ACC112 (cell line): ENCODE results near the gene MLLT3.

Experiments used
- H2AFZ ChIP-seq: fragments of 200-600 bp; sonication (generic); one replicate; pipeline ENCODE4 v1.6.0; 2017; ENCODE audit warnings: antibody characterized with exemption, low read length; ENCODE audit not compliant: unreplicated experiment
- H3K27ac ChIP-seq: fragments of 200-600 bp; sonication (generic); 2 replicates; pipeline ENCODE4 v1.5.1; 2014; ENCODE audit warnings: low read depth, mild to moderate bottlenecking, antibody characterized with exemption, low read length, moderate library complexity
- H3K27me3 ChIP-seq: fragments of 200-600 bp; sonication (generic); 2 replicates; pipeline ENCODE4 v1.6.1; 2014; ENCODE audit warnings: mild to moderate bottlenecking, antibody characterized with exemption, low read length, moderate library complexity, mixed read lengths; ENCODE audit not compliant: insufficient read depth
- H3K36me3 ChIP-seq: fragments of 200-600 bp; sonication (generic); 2 replicates; pipeline ENCODE4 v1.6.1; 2016; ENCODE audit warnings: mild to moderate bottlenecking, antibody characterized with exemption, low read length, moderate library complexity, mixed read lengths; ENCODE audit not compliant: insufficient read depth
- H3K4me1 ChIP-seq: fragments of 200-600 bp; sonication (generic); one replicate; pipeline ENCODE4 v1.6.1; 2016; ENCODE audit warnings: low read length, mixed read lengths; ENCODE audit not compliant: insufficient read depth, unreplicated experiment, control insufficient read depth
- H3K4me3 ChIP-seq: fragments of 200-600 bp; sonication (generic); 2 replicates; pipeline ENCODE4 v1.5.1; 2014; ENCODE audit warnings: mild to moderate bottlenecking, low read depth, low read length
- H3K79me2 ChIP-seq: fragments of 200-600 bp; sonication (generic); one replicate; pipeline ENCODE4 v1.6.0; 2016; ENCODE audit warnings: low read length; ENCODE audit not compliant: control insufficient read depth, unreplicated experiment, insufficient read depth

Gene MLLT3

DNA sequence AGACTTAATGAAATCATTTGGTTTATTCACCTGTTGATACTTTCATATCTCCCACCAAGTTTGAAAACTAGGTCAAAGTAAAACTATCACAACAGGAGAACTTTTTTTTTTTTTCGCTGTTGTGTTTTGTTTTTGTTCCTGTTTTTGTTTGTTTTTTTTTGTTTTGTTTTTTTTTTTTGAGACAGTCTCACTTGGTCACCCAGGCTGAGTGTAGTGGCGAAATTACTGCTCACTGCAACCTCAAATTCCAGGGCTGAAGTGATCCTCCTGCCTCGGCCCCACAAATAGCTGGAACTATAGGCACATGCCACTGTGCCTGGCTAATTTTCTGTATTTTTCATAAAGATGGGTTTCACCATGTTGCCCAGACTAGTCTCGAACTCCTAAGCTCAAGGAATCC is 49.3 kb downstream of the MLLT3 start:
- Histone ChIP-seq H3K27me3 (no peaks in the 10 kb centered on the region), H3K79me2 (peaks cover 18% of the 10 kb centered on the region), H3K4me3 (no peak overlapping the region), H3K4me1 (peaks cover 21% of the 10 kb centered on the region), H2AFZ (no peak overlapping the region), H3K36me3 (0 out of 2 replicates have a peak, but pooled peaks cover 4% of the 10 kb centered on the region), H3K27ac (no peak overlapping the region)

DNA sequence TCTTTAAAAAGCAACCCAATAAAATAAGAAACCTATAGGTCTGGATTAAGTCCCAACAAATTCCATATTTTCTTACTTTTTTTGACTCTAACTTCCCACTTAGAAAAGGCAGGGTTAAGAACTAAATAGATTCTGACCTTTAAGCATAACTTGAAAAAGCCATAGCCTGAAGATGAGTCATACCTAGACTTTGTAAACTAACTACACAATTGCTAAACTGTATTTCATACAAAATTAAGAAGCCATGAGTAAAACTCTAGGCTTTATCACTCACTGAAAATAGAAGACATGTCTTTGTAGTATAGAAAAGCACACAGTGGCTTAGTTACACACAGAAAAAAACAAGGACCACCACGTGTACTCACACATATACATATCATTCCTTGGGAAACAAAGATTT is 51.5 kb downstream of the MLLT3 start:
- Histone ChIP-seq H3K4me1 (peaks cover 21% of the 10 kb centered on the region), H3K4me3 (peak overlapping the region; percentile 53), H3K79me2 (peaks cover 18% of the 10 kb centered on the region), H2AFZ (no peak overlapping the region), H3K27me3 (no peaks in the 10 kb centered on the region), H3K27ac (peak overlapping the region; percentile 81), H3K36me3 (no peaks in the 10 kb centered on the region)

DNA sequence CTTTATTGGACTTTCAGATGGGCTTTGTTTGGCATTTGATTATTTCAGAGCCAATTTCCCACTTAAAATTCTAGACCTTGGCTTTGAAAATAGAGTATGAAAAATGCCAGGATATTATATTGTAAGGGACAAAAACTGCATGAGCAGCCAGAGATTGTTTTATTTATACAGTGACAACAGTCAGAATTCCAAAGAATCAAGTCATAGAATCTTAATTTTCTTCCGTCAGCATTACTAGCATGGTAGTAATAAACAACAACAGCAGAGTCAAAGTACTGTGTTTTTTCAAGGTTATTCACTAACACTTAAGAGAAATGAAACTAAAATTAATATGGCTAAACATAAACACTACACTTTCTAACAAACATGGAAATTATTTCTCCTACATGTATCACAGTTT is 52.2 kb downstream of the MLLT3 start:
- Histone ChIP-seq H3K4me1 (peaks cover 21% of the 10 kb centered on the region), H3K27ac (peak overlapping the region; percentile 81), H2AFZ (no peak overlapping the region), H3K79me2 (peaks cover 18% of the 10 kb centered on the region), H3K27me3 (no peaks in the 10 kb centered on the region), H3K4me3 (peak overlapping the region; percentile 53), H3K36me3 (no peaks in the 10 kb centered on the region)

DNA sequence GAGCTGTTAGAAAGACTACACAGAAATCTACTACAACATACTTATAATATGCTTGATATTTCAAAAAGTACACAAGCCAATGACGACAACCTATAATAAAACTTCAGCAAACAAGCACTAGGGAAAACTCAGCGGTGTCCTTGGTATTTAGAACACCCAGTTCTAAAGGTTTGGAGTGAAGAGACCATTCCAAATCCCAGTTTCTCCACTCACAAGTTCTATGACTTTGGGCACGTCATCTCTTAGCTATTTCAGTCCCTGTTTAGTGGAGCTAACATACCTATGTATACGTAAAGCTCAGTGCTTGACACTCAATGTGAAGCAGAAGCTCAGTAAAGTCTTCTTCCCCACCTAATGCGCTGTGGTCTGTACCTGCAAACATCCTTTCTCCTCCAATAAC is 52.8 kb downstream of the MLLT3 start:
- Histone ChIP-seq H3K36me3 (no peaks in the 10 kb centered on the region), H3K4me3 (peak overlapping the region; percentile 53; the same call in 1 of the 2 replicates), H3K79me2 (peaks cover 18% of the 10 kb centered on the region), H3K27ac (no peak overlapping the region), H2AFZ (no peak overlapping the region), H3K27me3 (no peaks in the 10 kb centered on the region), H3K4me1 (peaks cover 21% of the 10 kb centered on the region)

DNA sequence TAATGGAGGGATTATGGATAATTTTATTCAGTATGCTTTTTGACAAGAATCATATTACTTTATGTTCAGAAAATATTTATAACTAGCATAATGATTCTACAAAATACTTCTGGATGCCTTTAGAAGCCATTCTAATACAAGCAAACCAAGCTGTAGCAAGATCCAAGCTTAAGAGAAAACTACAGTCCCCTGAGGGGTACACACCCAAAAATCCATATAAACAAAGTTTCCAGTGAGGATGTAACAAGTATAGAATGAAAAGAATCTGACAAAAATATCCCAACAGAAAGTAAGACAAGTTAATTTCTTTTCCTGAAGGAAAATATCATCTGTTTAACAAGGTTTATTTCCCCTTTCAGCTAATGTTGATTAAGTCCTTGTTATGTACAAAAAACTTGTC is 53.9 kb downstream of the MLLT3 start:
- peaks cover 18% of the 10 kb centered on the region for H3K79me2 ChIP-seq
- no peaks in the 10 kb centered on the region for H3K27me3 ChIP-seq
- H3K4me1 ChIP-seq = peaks cover 21% of the 10 kb centered on the region
- H3K4me3 ChIP-seq = no peak overlapping the region
- H3K27ac ChIP-seq = no peak overlapping the region
- no peak overlapping the region for H2AFZ ChIP-seq
- no peaks in the 10 kb centered on the region for H3K36me3 ChIP-seq

DNA sequence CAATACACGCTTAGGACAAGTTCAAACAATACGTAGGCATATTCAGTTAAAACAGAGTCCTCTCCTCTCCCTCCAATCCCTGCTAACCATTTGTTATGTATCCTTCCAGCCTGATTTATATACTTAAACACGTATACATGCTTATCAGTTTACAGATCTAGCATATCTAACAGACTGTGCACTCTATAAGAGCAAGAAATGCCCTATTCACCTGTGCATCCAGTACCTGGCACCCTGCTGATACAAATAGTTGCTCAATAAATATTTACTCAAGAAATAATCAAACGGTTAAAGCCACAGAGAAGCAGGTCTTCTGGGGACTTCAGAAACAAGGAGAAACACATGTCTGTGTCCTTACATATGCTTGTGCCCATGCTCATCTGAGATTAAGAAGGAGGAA is 55.9 kb downstream of the MLLT3 start:
- Histone ChIP-seq H3K36me3 (no peaks in the 10 kb centered on the region), H3K4me3 (no peak overlapping the region), H3K27ac (no peak overlapping the region), H3K79me2 (peaks cover 18% of the 10 kb centered on the region), H2AFZ (no peak overlapping the region), H3K4me1 (peaks cover 31% of the 10 kb centered on the region), H3K27me3 (no peaks in the 10 kb centered on the region)

DNA sequence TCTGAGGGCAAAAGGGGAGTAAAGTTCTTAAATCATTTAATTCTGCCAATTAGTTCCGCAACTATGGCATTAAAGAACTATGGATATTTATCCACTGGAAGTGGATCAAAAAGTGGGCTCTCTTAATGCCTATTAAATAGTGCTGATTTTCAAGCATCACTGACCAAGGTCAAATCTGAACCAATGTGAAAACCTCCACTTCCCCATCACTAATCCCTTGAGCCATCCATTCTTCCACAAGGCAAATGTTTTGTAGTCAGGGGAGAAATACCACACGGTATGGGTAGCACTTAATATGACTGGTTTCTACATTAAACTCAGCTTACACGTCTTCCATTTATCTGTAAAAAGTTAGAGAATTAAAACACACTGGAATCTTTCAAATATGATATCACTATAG is 57.6 kb downstream of the MLLT3 start:
- Histone ChIP-seq H3K27me3 (no peaks in the 10 kb centered on the region), H3K27ac (no peak overlapping the region), H3K36me3 (no peaks in the 10 kb centered on the region), H3K4me1 (peaks cover 22% of the 10 kb centered on the region), H2AFZ (no peak overlapping the region), H3K4me3 (no peak overlapping the region), H3K79me2 (peaks cover 14% of the 10 kb centered on the region)

DNA sequence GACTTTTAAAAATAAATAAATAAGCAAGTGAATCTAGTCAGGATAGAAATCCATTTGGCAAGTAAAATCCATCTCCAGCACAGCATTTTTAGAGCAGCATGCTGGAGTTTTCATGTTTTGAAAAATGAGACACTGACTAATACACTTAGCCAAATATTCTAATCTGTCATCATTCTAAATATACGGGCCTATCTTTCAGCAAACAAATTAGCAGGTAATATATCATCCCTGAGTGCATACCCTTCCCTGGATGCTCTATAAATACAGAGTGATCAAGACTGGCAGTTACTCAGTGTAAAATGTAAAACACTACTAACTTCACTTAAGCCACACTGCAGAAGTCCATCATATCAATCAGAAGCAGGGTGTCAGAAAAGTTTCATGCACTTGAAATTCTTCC is 58.4 kb downstream of the MLLT3 start:
- peaks cover 23% of the 10 kb centered on the region for H3K4me1 ChIP-seq
- no peak overlapping the region for H3K4me3 ChIP-seq
- H3K27ac ChIP-seq = no peak overlapping the region
- no peaks in the 10 kb centered on the region for H3K36me3 ChIP-seq
- H2AFZ ChIP-seq = no peak overlapping the region
- H3K27me3 ChIP-seq = no peaks in the 10 kb centered on the region
- H3K79me2 ChIP-seq = peaks cover 6% of the 10 kb centered on the region

DNA sequence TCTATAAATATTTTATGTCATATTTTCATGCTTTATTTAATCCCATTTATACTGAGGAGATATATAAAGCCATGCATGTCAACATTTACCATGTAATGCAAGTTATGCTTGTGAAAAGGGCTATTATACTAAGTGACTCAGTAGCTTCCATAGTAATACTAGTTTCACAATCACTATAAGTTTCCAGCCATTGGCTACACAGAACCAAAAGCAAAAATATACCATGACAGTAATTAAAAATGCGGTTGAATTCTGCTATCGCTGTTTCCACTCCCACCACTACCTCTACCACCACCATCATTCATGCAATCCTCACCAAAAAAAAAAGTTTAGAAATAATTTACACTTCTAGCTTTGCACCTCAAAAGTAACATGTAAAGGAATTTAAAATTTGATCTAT is 60.2 kb downstream of the MLLT3 start:
- Histone ChIP-seq H3K4me1 (peaks cover 37% of the 10 kb centered on the region), H3K27me3 (no peaks in the 10 kb centered on the region), H3K4me3 (no peak overlapping the region), H3K79me2 (peaks cover 2% of the 10 kb centered on the region), H3K27ac (no peak overlapping the region), H2AFZ (no peak overlapping the region), H3K36me3 (no peaks in the 10 kb centered on the region)

DNA sequence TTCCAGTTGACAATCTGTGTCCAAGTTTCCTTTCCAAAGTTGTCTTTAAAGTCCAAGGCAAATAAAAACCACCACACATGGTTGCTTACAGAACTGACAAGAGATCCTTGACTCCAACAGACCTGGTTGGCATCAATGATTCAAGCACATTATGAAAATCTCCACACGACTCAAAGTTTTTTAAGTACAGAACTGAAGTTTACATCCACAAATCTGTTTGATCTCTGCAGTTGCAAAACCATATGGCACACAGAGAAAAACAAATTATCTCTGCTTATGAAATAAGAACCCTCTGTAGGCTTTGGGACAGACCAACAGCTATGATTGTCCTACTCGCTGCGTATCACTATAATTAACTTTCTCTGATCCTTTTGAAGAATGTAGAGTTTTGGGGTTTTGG is 60.8 kb downstream of the MLLT3 start:
- H2AFZ ChIP-seq = no peak overlapping the region
- H3K27me3 ChIP-seq = no peaks in the 10 kb centered on the region
- H3K4me1 ChIP-seq = peaks cover 37% of the 10 kb centered on the region
- H3K36me3 ChIP-seq = no peaks in the 10 kb centered on the region
- H3K4me3 ChIP-seq = no peak overlapping the region
- no peak overlapping the region for H3K27ac ChIP-seq
- peaks cover 5% of the 10 kb centered on the region for H3K79me2 ChIP-seq

DNA sequence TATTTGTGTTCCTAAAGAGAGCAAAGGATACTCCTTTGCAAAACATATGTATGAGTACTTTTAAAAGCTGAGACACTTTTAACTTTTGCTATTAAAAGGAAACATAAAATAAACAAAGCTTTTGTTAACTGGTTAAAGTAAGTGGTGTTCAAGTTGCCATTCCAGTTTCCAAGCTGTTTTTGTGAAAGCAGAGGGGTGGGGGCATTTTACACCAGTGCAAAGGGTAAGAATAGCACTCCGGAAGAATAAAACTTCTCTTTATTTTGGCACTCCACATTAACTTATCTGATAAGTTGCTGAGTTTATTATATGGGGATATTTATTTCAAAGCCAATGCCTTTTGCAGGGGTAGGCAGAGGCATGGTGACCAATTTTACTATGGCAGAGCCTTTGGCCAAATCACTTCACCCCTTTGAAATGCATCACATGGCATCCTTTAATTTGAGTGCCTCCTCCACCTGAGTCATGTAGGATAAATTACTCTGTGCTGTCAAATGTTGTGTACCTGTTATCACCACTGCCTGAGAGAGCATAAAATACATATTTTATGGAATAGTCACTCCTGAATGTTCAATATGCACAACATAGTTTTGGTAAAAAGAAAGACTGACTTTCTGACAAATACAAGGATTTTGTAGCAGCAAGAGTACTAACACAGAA is 62.9 kb downstream of the MLLT3 start:
- peak overlapping the region; percentile 84 for H3K27ac ChIP-seq
- H3K36me3 ChIP-seq = no peaks in the 10 kb centered on the region
- H3K4me1 ChIP-seq = peaks cover 37% of the 10 kb centered on the region
- no peaks in the 10 kb centered on the region for H3K27me3 ChIP-seq
- H2AFZ ChIP-seq = no peak overlapping the region
- no peak overlapping the region for H3K4me3 ChIP-seq
- peaks cover 13% of the 10 kb centered on the region for H3K79me2 ChIP-seq
